Hematopoietic multipotent progenitor cell treated with erythropoietin and hydrocortisone succinate and interleukin-3 and kit ligand, for 8 days (in vitro differentiated cells): Measurements from ENCODE around the gene SLC2A1.

Experiments
- DNase-seq: peaks from one replicate; pipeline ENCODE4 v3.0.0-alpha.2; 2015

SLC2A1 gene

GRCh38 chr1:42979896-42980800, 21.5 kb upstream of the SLC2A1 start:
- no peak for DNase-seq

GRCh38 chr1:42979036-42979430, 20.4 kb upstream of the SLC2A1 start:
- DNase-seq, result no peak

GRCh38 chr1:42978317-42979035, 19.8 kb upstream of the SLC2A1 start:
- DNase-seq, result no peak

- DNase-seq, result no peak
Observed at GRCh38 chr1:42977653-42978052, 19.0 kb upstream of the SLC2A1 start.

- DNase-seq, result no peak
Observed at GRCh38 chr1:42975561-42976225, 17.0 kb upstream of the SLC2A1 start.

- peak; percentile 74 for DNase-seq
Observed at GRCh38 chr1:42974767-42975437, 16.2 kb upstream of the SLC2A1 start.

- peak; percentile 0 for DNase-seq
Observed at GRCh38 chr1:42973799-42974198, 15.1 kb upstream of the SLC2A1 start.

- DNase-seq, result peak; percentile 0
Observed at GRCh38 chr1:42973286-42973685, 14.6 kb upstream of the SLC2A1 start.

- peak; percentile 0 for DNase-seq
Observed at GRCh38 chr1:42971841-42972291, 13.2 kb upstream of the SLC2A1 start.

GRCh38 chr1:42970143-42970542, 11.5 kb upstream of the SLC2A1 start:
- peak; percentile 36 for DNase-seq

- DNase-seq, result peak; percentile 0
Observed at GRCh38 chr1:42968654-42969053, 10.0 kb upstream of the SLC2A1 start.

GRCh38 chr1:42966688-42967612, 8.3 kb upstream of the SLC2A1 start:
- peak; percentile 71 for DNase-seq

GRCh38 chr1:42965378-42965777, 6.7 kb upstream of the SLC2A1 start:
- peak; percentile 1 for DNase-seq

GRCh38 chr1:42964044-42964812, 5.6 kb upstream of the SLC2A1 start:
- DNase-seq, result no peak

GRCh38 chr1:42963378-42964043, 4.8 kb upstream of the SLC2A1 start:
- DNase-seq, result peak; percentile 99

GRCh38 chr1:42962641-42963377, 4.1 kb upstream of the SLC2A1 start:
- peak; percentile 95 for DNase-seq

GRCh38 chr1:42961312-42962091, 2.8 kb upstream of the SLC2A1 start:
- peak; percentile 3 for DNase-seq

- peak; percentile 1 for DNase-seq
Observed at GRCh38 chr1:42960566-42961311, 2.1 kb upstream of the SLC2A1 start.
